Measurements from ENCODE around the gene SEMA5A.

GRCh38 chr5:9168791-9169556 is 376.9 kb downstream of the SEMA5A start:
- TF ChIP-seq CTCF (IDR thresholded peaks at IDR 0.05) (no peak), POLR2A (IDR thresholded peaks at IDR 0.05) (no peak)
